Activated naive CD4-positive, alpha-beta T cell treated with anti-CD3 and anti-CD28 coated beads, Interleukin-2, amount 50 U/mL, for 24 hours (primary cell): ENCODE results near the gene COX7A2L.
"Not testable (repeated sequence)": the region's sequence is repeated elsewhere in the genome, so short reads cannot be mapped to it uniquely, and the experiment has no call there.

Source experiments
- H3K27ac Mint-ChIP-seq: one replicate; pipeline ENCODE4 v1.8.0; 2021; ENCODE audit warnings: mild to moderate bottlenecking, mixed read lengths
- H3K27me3 Mint-ChIP-seq: one replicate; pipeline ENCODE4 v1.8.0; 2021; ENCODE audit warnings: mixed read lengths
- H3K36me3 Mint-ChIP-seq: one replicate; pipeline ENCODE4 v1.8.0; 2021; ENCODE audit warnings: mixed read lengths
- H3K4me1 Mint-ChIP-seq: one replicate; pipeline ENCODE4 v1.8.0; 2021; ENCODE audit warnings: mixed read lengths
- H3K4me3 Mint-ChIP-seq: one replicate; pipeline ENCODE4 v1.8.0; 2021; ENCODE audit warnings: mild to moderate bottlenecking, mixed read lengths
- H3K9me3 Mint-ChIP-seq: one replicate; pipeline ENCODE4 v1.8.0; 2021; ENCODE audit warnings: mixed read lengths

The COX7A2L gene

DNA sequence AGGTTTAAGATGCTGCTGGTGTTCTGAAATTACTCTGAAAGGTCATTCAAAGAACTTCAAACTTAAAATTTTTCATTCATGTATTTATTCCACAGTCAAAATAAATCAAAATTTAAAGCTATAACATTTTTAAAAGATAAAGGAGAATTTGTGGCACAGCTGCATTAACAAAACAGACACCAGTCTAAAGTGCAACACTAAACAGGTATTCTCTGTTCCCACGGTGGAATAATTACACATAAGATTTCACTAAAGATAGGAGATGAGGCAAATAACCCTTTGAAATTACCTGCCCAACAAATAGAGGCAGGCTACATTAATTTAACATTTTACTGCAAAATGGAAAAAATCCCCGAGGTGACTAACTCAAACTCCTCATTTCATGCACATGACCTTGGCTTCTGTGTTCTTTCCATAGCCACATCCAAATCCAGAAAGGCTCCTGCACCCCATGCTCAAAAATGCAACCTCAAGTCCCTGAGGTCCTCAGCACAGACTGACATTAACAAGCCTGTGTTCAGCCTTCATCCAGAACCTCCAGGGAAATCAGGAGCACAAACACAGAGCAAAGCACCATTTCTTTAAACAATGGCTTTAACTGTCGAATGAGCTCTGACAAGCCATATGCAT, 10.5 kb downstream of the COX7A2L start:
- no peaks in the 10 kb centered on the region for H3K27me3 Mint-ChIP-seq
- no peak overlapping the region for H3K4me3 Mint-ChIP-seq
- H3K27ac Mint-ChIP-seq: no peak overlapping the region
- H3K9me3 Mint-ChIP-seq: no peaks in the 10 kb centered on the region
- H3K36me3 Mint-ChIP-seq: peaks cover 17% of the 10 kb centered on the region
- H3K4me1 Mint-ChIP-seq: peaks cover 48% of the 10 kb centered on the region

DNA sequence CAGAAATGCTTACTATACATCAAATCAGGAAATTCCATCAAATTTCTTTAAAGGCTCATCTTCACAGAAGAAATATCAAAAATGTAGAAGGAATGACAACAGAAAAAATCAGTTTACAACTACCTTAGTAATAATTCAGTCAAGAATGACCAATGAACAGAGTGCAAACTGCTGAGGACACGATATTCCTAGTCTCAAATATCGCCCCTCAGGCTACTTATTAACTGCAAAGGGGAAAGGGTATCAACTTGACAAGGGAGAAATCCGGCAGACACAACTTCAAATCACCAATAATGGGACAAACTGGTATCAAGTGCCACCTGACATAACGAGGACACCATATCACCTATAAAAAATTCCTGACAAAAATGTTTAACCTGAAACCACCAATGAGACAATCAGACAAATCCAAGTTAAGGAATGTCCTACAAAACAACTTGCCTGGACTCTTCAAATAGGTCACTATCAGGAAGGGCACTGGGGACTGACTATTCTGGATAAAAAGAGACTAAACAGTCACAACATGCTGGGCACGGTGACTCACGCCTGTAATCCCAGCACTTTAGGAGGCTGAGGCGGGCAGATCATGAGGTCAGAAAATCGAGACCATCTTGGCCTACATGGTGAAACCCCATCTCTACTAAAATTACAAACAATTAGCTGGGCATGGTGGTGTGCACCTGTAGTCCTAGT, 12.8 kb downstream of the COX7A2L start:
- Mint-ChIP-seq H3K27ac (no peak overlapping the region), H3K36me3 (peaks cover 21% of the 10 kb centered on the region), H3K9me3 (no peaks in the 10 kb centered on the region), H3K4me3 (no peak overlapping the region), H3K4me1 (peaks cover 36% of the 10 kb centered on the region), H3K27me3 (no peaks in the 10 kb centered on the region)

DNA sequence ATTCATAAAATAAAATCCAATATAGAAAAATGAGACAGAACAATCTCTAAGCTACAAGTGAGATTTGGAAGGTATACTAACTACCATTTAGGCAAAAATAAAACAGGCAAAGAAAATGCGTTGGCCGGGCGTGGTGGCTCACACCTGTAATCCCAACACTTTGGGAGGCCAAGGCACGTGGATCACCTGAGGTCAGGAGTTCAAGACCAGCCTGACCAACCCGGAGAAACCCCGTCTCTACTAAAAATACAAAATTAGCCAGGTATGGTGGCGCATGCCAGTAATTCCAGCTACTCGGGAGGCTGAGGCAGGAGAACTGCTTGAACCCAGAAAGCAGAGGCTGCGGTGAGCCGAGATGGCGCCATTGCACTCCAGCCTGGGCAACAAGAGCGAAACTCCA, 13.5 kb downstream of the COX7A2L start:
- H3K27ac Mint-ChIP-seq, H3K4me3 Mint-ChIP-seq, H3K9me3 Mint-ChIP-seq, H3K27me3 Mint-ChIP-seq: not testable (repeated sequence)
- H3K36me3 Mint-ChIP-seq: peaks cover 21% of the 10 kb centered on the region
- peaks cover 34% of the 10 kb centered on the region for H3K4me1 Mint-ChIP-seq

DNA sequence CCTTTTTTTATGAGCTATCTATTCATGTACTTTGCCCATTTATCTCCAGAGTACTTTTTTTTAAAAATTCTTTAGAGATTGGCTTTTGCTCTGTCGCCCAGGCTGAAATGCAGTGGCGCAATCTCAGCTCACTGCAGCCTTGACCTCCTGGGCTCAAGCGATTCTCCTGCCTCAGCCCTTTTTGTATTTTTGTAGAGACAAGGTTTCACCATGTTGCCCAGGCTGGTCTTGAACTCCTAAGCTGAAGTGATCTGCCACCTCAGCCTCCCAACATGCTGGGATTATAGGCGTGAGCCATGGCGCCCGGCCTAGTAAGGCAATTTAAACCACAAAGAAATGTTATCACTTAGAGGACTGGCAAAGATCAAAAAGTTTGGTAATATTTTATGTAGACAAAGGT, 14.2 kb downstream of the COX7A2L start:
- H3K9me3 Mint-ChIP-seq, H3K4me3 Mint-ChIP-seq, H3K27ac Mint-ChIP-seq, H3K27me3 Mint-ChIP-seq: not testable (repeated sequence)
- Mint-ChIP-seq H3K4me1 (peaks cover 38% of the 10 kb centered on the region), H3K36me3 (peaks cover 21% of the 10 kb centered on the region)

DNA sequence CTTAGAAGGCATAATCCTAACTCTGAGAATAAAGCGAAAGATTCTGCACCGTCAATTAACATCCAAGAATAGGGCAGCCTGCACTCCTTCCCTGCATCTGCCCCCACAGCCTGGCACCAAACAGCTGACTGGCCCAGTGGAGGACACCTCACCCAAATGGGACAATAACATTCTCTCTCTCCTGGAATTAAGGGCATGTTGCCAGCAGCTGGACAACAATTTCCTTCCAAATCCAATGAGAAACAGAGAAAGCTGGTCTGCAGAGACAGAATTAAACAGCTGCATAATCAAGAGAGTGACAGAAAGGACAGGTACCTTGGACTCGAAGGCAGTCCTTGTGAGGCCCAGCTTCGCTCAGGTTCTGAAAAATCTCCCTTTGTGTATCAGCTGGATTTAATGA, 15.0 kb downstream of the COX7A2L start:
- H3K4me1 Mint-ChIP-seq: peaks cover 45% of the 10 kb centered on the region
- H3K27ac Mint-ChIP-seq: no peak overlapping the region
- no peaks in the 10 kb centered on the region for H3K27me3 Mint-ChIP-seq
- peaks cover 20% of the 10 kb centered on the region for H3K36me3 Mint-ChIP-seq
- H3K4me3 Mint-ChIP-seq: no peak overlapping the region
- no peaks in the 10 kb centered on the region for H3K9me3 Mint-ChIP-seq

DNA sequence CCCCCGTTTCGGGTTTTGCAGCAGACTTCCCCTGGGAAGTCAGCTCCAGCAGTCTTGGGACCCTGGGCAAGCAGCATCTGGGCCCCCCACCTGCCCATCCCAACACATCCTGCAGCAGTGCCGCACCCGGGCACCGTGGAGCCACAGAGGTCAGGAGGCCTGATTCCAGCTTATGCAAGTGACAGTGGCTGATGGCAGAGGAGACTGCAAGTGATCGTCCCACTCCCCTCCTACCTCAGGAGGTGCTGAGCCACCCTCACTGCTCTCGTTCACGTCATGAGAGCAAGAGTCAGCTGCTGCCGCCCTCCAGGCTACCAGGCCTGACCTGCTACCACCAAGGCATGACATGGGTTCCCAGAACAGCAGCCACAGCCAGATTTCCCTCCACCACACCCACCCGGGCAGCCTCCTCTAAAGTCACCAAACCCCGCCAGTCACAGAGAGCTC, 18.2 kb downstream of the COX7A2L start:
- H3K4me3 Mint-ChIP-seq: no peak overlapping the region
- peaks cover 45% of the 10 kb centered on the region for H3K4me1 Mint-ChIP-seq
- H3K27me3 Mint-ChIP-seq: no peaks in the 10 kb centered on the region
- peaks cover 26% of the 10 kb centered on the region for H3K36me3 Mint-ChIP-seq
- peak overlapping the region; percentile 46 for H3K27ac Mint-ChIP-seq
- H3K9me3 Mint-ChIP-seq: no peaks in the 10 kb centered on the region

DNA sequence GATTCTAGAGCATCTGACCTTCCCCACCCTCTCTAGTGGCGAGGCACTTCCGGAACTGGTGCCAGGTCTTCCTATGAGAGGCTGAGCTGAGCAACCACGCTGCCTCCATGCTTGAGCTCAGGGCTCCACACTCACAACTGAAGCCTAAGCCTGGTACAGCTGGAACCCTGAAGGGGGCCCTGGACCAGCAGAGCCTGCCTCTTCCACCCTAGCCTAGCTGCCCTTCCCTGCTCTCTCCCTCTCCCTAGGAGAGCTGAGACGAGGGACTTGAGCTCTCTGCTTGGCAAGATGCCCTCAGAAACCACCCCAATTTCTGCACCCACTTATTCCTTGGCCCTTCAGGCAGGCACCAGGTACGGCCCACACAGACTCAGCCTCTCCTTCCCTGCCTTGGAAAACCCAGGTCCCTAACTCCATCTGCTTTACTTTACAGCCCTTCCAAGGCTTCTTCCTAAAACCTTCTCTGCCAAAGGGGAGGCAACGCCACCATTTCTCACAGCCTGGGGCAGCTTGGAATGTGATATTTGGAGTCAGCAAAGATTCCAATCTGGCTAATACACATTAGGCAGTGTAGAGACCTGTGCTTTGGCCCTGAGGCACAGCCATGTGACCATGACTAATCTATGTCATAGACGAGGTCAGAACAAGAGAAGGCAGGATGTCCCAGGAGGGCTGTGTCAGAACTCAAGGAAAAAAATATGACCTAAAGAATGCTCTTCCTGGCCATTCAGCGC, 18.8 kb downstream of the COX7A2L start:
- no peaks in the 10 kb centered on the region for H3K9me3 Mint-ChIP-seq
- no peaks in the 10 kb centered on the region for H3K27me3 Mint-ChIP-seq
- peaks cover 43% of the 10 kb centered on the region for H3K4me1 Mint-ChIP-seq
- no peak overlapping the region for H3K4me3 Mint-ChIP-seq
- H3K27ac Mint-ChIP-seq: peak overlapping the region; percentile 91
- peaks cover 30% of the 10 kb centered on the region for H3K36me3 Mint-ChIP-seq

DNA sequence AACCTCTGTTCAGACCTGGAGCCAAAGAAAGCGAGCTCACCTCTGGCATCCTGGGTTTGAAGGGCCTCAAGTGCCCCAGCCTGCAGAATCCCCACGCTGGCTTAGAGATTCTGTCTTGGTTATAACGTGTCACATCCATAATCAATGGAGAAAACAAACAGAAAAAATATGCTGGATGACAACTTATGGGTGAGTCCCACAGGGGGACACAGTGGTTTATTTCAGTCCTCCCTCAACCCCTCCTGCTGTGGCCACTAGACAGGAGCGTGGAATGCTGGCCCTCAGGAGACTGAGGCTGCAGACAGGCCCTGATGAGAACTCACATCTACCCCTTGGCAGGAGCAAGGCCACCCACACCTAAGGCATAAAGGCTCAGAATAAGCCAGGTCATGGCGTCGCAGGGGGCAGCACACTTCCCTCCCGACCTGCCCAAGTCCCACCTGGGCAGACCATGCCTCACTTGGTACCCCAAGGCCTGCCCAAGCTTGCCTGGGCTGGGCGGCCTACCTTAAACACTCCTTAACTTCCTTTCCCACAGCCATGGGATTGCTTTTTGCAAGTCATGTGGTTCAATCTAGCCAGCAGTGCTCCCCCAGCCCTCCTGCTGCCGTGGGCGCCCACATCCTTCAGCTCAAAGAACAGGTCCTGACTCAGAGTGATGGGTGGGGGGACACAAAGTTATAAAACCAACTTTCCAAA, 19.9 kb downstream of the COX7A2L start:
- Mint-ChIP-seq H3K4me3 (no peak overlapping the region), H3K9me3 (no peaks in the 10 kb centered on the region), H3K36me3 (peaks cover 36% of the 10 kb centered on the region)

DNA sequence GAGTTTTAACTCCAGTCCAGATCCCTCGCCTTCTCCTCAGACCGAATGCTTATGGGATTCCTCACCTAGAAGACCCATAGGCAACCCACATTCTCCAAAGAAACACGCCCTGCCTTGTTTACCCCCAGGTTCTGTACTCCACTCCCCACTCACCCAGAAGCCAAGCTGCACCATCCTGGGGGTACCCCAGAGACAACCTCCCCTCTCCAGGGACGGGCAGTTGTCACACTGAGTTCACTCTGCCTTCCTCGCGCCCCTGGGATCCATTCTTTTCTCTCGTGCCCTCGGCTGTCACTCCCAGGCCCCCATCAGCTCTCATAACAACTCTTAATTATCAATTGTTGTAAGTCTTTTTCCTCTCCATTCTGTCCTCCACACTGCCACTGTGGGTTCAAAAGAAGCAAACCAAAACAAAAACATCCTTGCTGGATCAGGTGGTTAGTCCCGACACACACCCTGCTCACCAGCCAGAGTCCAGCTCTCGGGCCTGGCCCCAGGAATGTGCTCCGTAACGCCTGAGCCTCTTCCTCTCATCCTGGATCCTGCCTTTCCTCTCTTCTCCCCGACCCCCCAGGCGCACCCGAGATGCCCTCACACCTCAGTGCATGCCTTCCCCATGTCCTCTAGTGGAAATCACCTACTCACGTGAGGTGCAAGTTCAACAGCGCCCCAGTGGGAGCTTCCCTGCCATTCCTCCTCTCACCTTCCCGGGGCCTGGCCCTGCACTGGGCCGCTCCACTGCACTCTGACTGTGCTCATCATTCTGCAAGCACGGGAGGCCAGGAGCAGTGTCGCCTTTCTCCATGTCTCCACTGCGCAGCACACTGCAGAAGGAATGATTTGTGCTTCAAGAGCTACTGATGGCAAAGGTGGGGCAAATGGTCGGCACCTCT, 20.7 kb downstream of the COX7A2L start:
- H3K36me3 Mint-ChIP-seq: peaks cover 36% of the 10 kb centered on the region
- no peaks in the 10 kb centered on the region for H3K27me3 Mint-ChIP-seq
- H3K4me1 Mint-ChIP-seq: peaks cover 34% of the 10 kb centered on the region
- H3K27ac Mint-ChIP-seq: peak overlapping the region; percentile 87
- H3K4me3 Mint-ChIP-seq: no peak overlapping the region
- H3K9me3 Mint-ChIP-seq: no peaks in the 10 kb centered on the region

More for the DNA sequence above, 19.9 kb downstream of the COX7A2L start:
- Mint-ChIP-seq H3K27ac (peak overlapping the region; percentile 59), H3K27me3 (no peaks in the 10 kb centered on the region), H3K4me1 (peaks cover 37% of the 10 kb centered on the region)

DNA sequence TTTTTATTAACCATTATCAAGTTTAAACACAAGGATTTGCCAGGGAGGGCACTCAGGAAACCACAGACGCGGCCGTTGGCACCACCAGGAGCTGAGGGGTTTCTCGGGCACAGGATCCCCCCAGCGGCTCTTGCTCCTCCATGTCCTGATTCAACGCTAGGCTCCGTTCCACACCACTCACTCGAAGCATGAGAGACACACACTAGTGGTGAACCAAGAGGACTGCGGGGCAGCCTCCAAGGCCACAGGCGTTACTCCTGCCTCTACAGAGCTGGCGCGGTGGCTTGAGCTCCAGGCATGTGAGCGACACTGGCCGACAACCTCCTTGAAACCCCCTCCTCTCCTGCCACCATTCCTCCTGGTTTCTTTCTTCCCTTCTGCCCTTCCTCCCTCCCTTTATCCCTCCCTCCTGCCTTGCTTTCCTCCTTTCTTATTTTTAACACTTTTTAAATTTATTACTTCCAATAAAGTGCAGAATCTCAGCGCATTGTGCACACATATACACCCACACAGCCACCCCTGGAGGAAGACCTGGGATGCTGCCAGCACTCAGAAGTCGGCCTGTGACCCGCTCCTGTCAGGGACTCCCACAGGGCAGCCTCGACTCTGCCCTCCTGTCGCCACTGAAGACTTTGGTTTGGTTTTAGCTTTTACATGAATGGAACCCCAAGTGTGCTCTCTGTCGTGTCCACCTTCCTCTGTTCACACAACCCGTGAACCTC, 21.7 kb downstream of the COX7A2L start:
- H3K4me1 Mint-ChIP-seq: peaks cover 34% of the 10 kb centered on the region
- H3K27ac Mint-ChIP-seq: peak overlapping the region; percentile 87
- peaks cover 36% of the 10 kb centered on the region for H3K36me3 Mint-ChIP-seq
- no peaks in the 10 kb centered on the region for H3K9me3 Mint-ChIP-seq
- H3K27me3 Mint-ChIP-seq: no peaks in the 10 kb centered on the region
- H3K4me3 Mint-ChIP-seq: no peak overlapping the region

DNA sequence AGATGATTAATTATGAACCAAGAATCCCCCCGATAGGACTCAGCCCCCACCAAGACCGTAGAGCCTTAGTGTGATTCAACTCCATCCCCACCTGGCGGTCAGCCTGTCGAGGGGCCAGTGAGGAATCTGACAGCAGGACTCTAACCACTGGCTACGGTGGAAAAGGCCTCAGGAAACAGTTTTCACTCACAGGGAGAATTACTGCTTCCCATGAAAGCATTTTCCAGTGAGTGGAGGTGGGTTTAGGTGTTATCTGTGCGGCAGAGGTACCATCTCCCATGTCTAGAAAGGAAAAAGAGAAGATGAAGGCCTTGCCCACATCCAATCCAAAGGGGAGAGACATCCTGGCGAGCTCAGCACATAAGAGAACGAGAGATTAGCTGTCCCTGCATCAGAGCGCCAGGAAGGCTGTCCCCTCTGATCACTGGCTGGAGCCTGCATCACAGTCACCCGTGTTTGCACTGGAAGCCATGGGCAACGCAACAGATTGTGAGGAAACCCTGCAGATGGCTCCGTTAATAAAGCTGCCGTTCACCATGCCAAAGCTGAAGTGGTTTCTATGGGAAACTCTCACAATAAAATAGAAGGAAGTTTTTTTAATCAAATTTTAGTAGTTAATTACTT, 22.3 kb downstream of the COX7A2L start:
- no peak overlapping the region for H3K27ac Mint-ChIP-seq
- H3K4me1 Mint-ChIP-seq: peaks cover 30% of the 10 kb centered on the region
- H3K36me3 Mint-ChIP-seq: peaks cover 41% of the 10 kb centered on the region
- H3K27me3 Mint-ChIP-seq: no peaks in the 10 kb centered on the region
- H3K9me3 Mint-ChIP-seq: no peaks in the 10 kb centered on the region
- H3K4me3 Mint-ChIP-seq: no peak overlapping the region

DNA sequence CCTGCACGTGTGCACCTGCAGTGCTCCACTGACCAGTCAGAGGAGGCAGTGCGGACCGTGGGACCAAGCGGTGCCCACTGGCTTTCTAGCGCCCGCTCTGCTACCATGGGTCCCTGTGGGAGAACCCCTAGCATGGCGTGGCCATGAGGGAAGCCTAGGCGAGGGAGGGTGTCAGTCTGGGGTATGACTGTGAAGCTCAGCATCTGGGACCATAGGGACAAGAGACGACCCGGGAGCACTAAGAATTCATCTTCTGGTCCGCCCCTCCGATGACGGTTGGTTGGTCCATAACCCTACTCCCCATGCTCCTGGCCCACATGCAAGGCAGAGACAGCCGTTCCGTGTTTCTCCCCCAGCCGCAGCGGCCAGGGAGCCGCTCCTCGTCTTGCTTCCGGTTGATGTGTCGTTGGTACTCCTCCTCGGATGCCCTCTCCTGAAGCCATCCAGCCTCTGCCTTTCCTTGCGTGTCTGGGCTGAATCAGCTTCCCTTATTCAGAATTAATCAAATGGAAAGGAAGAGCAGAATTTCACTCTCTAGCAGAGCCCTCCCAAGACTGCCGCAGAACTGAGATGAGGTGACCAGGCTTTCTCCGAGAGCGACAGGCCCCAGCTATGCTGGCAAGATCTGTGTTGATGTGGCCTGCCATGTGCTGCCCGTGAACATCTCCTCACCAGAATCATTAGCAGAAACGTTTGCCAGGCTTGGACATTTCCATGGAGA, 23.0 kb downstream of the COX7A2L start:
- H3K4me3 Mint-ChIP-seq: no peak overlapping the region
- H3K9me3 Mint-ChIP-seq: no peaks in the 10 kb centered on the region
- H3K27me3 Mint-ChIP-seq: no peaks in the 10 kb centered on the region
- H3K4me1 Mint-ChIP-seq: peaks cover 23% of the 10 kb centered on the region
- H3K36me3 Mint-ChIP-seq: peaks cover 42% of the 10 kb centered on the region
- no peak overlapping the region for H3K27ac Mint-ChIP-seq

DNA sequence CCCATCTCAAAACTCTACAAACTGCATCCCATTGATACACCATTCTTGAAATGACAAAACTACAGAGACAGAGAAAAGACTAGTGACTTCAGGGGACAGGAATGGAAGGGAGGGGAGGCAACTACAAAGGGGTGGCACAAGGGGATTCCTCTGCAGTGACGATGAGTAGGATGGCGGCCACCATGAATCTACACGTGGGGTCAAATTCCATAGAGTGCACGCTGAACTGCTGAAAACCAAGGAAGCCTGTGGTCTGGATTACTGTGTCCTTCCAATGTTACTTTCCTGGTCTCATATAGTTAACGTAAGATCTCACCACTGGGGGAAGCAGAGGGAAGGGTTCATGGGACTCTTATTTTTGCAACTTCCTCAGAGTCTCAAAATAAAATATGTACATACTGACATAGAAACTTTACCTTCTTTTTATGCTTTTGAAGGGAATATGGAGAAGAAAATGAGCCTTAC, 23.6 kb downstream of the COX7A2L start:
- peaks cover 45% of the 10 kb centered on the region for H3K36me3 Mint-ChIP-seq
- no peak overlapping the region for H3K4me3 Mint-ChIP-seq
- no peaks in the 10 kb centered on the region for H3K27me3 Mint-ChIP-seq
- H3K4me1 Mint-ChIP-seq: peaks cover 18% of the 10 kb centered on the region
- H3K27ac Mint-ChIP-seq: no peak overlapping the region
- H3K9me3 Mint-ChIP-seq: no peaks in the 10 kb centered on the region
